ENCODE results near the gene CALHM6.
"Not testable (repeated sequence)": the region's sequence is repeated elsewhere in the genome, so short reads cannot be mapped to it uniquely, and the experiment has no call there.

The CALHM6 gene

DNA sequence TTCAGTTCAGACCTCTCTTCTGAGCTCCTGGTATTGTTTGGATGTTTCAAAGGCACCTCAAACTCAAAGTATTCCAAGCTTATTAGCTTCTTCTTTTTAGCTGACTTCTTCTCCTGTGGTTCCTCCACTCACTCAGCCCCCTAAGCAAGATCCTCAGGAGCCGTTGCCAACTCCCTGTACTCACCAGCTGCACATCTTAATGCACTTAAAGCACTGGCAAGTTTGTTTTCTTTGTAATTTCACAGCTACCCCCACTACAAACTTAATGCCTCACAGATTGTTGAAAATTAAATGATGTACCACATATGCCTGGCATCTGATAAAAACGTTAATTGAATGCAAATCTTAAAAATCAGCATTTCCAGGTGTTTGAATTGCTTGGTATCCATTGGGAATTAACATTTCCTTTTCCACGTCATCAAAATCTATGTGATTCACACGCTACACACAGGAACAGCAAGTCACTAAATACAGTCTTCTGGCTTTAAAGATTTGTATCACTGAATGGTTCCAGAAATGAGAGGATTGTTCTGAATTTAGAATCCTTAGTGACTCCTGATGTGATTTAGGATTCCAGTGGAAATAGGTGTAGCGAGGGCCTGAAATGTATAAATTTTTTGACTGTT lies 24.5 kb downstream of the CALHM6 start:
- no peak for DNase-seq

DNA sequence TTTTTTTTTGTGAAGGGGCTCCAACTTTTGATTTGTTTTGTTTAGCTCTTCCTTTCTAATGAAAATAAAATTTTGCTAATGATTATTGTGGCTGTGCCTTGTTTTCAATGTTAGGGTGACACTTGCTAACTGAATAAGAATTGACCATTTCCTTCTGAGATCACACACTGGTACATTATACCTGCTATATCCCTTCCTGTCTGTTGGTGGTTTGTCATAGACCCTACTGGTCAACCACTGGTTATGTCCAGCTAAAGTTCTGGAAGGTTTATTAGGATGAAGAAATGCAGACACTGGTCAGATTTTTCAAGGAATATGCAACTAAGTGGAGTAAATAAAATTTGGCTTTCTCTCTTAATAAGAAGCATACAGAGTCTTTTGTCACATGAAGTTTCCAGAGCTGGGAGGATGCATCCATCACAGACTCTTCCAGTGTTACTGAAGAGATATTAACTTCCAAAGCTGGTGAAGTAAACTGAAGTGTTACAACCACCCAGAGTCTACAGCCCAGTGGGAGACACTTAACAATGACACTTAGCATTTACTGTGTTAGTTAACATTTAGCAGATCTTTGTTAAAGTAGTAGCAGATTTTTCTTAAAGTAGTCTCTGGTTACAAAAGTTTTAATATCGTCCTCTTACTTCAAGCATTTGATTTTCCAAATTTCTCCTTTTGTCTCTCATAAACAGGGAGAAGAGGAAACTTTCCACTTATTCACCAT lies 30.6 kb downstream of the CALHM6 start:
- peak; percentile 14 for DNase-seq

DNA sequence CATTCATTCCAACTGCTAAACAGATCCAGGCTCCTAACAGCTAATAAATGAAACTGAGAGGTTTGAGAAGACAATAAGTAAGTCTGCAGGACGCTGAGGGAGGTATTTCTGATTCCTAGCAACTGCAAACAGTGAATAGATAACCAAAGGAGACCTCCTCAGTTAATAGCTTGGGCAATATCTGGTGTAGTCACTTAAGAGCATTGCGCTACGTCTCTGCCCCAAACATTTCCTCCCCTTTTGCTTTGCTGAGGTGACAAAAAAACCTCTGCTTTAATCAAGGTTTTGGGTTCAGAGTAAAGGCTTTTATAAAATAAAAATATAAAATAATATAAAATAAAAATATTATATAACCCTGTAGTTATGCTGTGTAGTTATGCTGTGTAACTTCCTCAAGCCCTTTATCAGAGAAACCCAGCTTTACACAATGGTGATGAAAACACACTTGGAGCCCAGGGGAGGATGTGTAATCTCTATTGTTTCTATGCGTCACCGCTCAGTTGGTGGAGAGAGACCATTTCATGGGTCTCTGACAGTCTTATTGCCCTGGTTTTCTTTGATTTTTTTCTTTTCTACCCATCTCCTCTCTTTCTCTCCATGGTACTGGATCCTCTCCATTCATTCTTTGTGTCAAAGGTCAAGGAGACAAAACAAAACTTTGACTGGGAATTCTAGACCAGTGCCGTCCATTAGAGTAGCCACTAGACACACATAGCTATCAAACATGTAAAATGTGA lies 31.3 kb downstream of the CALHM6 start:
- DNase-seq: peak; percentile 86

DNA sequence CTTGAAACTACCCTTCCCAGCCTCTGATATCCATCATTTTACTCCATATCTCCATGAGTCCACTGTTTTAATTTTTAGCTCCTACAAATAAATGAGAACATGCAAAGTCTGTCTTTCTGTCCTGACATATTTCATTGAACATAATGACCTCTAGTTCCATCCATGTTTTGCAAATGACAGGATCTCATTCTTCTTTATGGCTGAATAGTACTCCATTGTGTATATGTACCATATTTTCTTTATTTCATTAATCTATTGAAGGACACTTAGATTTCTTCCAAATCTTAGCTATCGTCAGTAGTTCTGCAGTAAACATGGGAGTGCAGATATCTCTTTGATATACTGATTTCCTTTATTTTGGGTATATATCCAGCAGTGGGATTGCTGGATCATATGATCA lies 34.0 kb downstream of the CALHM6 start:
- not testable (repeated sequence) for DNase-seq

DNA sequence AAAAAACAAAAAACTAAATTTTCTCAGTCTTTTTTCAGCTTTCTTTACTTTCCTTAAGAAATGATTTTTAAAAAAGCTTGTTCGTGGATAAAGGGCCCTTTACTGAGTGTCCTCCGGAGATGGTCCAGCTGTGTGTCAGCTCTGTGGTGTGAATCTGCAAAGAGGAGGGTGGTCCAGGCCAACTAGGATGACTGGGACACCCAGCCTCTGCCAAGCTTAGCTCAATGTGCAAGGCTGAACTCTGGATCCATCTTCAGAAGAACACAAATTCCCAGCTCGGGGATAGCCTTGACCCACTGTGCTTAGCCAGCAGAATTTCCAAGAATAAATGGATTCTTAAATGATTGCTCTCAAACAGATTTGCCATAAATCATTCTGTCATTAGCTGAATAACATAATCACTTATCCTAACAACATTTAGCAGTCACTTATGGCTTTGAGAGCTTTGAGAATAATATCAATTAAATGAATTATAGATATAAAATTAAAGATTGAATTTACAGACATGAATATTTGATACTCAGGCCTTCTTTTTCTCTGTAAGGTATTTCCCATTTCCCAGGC lies 36.0 kb downstream of the CALHM6 start:
- no peak for DNase-seq

DNA sequence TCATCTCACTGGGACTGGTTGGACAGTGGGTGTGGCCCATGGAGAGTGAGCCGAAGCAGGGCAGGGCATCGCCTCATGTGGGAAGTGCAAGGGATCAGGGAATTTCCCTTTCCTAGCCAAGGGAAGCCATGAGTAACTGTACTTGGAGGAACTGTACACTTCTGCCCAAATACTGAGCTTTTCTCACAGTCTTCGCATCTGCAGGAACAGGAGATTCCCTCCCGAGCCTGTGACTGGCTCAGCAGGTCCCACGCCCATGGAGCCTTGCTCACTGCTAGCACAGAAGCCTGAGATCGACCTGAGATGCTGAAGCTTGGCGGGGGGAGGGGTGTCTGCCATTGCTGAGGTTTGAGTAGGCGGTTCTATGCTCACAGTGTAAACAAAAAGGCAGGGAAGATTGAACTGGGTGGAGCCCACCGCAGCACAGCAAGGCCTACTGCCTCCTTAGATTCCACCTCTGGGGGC lies 39.8 kb downstream of the CALHM6 start:
- DNase-seq: no peak

DNA sequence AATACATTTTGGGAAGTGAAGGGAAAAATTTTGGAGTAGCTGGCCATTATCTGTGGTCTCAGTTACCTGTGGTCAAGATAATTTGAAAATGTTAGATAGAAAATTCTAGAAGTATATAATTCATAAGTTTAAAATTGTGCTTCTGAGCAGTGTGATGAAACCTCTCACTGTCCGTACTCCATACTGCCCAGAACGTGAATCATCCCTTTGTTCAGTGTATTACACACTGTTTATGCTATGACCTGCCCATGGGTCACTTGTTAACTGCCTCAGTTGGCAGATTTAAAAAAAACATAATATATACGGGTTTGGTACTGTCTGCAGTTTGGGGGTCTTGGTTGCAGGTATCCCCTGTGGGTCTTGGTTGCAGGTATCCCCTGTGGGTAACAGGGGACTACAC lies 46.1 kb downstream of the CALHM6 start:
- DNase-seq: no peak

DNA sequence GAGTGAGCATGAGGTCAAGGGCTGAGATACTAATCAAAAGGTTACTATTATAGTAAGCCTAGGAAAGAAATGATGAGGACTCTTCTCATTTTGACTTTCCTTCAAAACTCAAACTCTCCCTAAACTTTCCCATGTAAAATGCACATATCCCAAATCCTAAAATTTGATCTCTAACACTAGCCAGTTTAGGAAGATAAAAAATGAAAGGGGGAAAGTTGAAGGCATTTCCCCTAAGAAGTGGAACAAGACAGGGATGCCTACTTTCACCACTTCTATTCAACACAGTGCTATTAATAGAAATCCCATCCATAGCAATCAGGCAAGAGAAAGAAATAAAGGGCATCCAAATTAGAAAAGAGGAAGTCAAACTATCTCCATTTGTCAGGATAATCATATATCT lies 47.4 kb downstream of the CALHM6 start:
- DNase-seq: no peak

DNA sequence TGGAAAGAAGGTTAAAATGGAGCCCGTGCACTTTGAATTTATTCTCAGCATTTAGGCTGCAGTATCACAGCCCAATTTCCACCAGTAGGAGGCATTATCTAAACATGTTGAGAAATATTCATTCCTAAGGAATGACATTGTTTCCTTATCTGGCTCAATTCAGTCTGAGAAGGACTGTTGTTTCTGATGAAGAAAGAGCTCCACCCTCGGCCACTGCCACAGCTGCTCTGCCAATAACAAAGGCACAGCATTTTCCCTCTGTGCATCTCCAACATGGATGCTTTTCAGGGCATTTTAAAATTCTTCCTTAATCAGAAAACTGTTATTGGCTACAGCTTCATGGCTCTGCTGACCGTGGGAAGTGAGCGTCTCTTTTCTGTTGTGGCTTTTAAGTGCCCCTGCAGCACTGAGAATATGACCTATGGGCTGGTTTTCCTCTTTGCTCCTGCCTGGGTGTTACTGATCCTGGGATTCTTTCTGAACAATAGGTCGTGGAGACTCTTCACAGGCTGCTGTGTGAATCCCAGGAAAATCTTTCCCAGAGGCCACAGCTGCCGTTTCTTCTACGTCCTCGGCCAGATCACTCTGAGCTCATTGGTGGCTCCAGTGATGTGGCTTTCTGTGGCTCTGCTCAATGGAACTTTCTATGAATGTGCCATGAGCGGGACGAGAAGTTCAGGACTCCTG lies 50.4 kb downstream of the CALHM6 start, which contains the start of gene CALHM5:
Gene CALHM5, plus strand, starts transcription at position 216 of the 687 bp plus-strand sequence. Its CDS starts 58 bp downstream, at position 274.
- peak; percentile 61 for DNase-seq

DNA sequence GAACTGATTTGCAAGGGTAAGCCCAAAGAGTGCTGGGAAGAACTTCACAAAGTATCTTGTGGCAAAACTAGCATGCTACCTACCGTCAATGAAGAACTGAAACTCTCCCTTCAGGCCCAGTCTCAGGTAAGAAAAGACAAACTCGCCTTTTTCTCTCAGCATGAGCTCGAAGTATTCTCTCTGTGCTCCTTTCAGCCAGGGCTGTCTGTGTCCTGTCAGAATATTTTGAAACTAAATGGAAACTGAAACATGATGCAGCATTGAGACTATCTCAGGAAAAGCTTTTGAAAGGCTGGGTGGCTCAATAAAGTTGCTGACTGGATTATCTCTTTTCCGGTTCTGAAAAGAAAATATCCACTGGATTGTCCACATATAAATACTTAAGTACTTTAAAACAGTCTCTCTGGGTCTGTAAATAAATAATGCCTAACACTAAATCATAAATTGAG lies 51.0 kb downstream of the CALHM6 start:
- no peak for DNase-seq

DNA sequence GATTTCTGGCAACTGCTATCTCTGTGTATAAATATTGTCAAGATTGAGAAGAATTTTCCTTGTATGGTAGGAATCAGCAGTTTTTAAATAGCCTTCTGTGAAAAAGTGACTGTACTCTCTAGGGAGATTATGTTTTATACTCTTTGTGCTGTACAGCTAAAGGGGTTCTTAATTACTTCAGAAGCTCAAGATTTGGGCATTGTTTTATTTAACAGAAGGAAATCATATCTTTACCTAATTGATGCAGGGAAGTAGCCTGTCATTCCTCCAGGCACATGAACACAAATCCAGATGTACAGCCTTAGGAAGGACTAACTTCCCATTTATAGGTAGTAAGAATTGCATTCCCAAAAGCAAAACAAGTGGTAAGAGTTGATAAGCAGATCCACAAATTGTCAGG lies 51.6 kb downstream of the CALHM6 start:
- no peak for DNase-seq

All from hematopoietic multipotent progenitor cell treated with erythropoietin and hydrocortisone succinate and interleukin-3 and kit ligand, for 8 days (in vitro differentiated cells).